Prostate gland (tissue), 2 donors: ENCODE results near the gene LGALS12.

Experiments
- CTCF ChIP-seq, 4 experiments: fragments of 200-600 bp in 2 of 4; fragments of 450-650 bp in 2 of 4; sonication (generic) in 2 of 4; IDR thresholded peaks; 1 replicate in 3 of 4; 2 replicates in 1 of 4; pipeline ENCODE4 v1.5.1; 2016 to 2019; ENCODE audit warnings: antibody characterized with exemption in 4 of 4, mild to moderate bottlenecking in 2 of 4, moderate library complexity in 2 of 4
- POLR2A ChIP-seq: fragments of 450-650 bp; IDR thresholded peaks from one replicate; pipeline ENCODE4 v1.6.1; 2016; ENCODE audit warnings: antibody characterized with exemption, mild to moderate bottlenecking
- POLR2AphosphoS5 ChIP-seq: sonication (generic); formaldehyde crosslinking; IDR thresholded peaks from one replicate; pipeline ENCODE4 v1.6.1; 2017; ENCODE audit warnings: antibody characterized with exemption

- TF ChIP-seq POLR2A: no peak
- no peak for TF ChIP-seq CTCF (IDR thresholded peaks at IDR 0.05)
- no peak for TF ChIP-seq POLR2AphosphoS5
Observed at GRCh38 chr11:63488789-63489188, 17.1 kb upstream of the LGALS12 start.
